ENCODE data around the gene NLRP8. TPM values are rescaled to one million over a fixed set of nuclear protein-coding genes. Genes with fewer than 3 reads are reported as not detected.
A peak's percentile ranks its signal among the peaks of the same experiment; 100 is the strongest.
"Not testable (repeated sequence)": the region's sequence is repeated elsewhere in the genome, so short reads cannot be mapped to it uniquely, and the experiment has no call there.

NLRP8 gene
- total RNA-seq, 4 donors from 2014 or later = not detected

DNA sequence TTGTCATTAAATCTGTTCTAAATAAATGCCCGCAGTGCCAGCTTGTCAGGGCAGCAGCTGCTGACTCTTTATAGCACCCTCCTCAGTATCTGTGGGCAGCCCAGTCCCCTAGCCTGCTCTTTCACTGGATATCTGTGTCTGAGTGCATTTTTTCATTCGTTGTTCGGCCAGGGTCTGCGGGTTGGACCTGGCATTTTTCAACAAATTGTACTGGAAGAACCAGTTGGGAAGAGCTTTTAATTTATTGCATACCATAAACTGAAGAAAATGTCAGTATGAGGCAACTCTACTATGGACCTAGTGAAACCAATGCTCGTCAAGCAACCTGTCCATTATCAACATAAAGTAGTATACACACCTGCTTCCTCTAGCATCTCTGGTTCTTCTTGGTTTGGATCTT lies 24.1 kb upstream of the NLRP8 start:
- Histone ChIP-seq H3K4me1 (no peaks in the 10 kb centered on the region), H3K27me3 (no peaks in the 10 kb centered on the region), H3K4me3 (no peak overlapping the region), H3K36me3 (no peaks in the 10 kb centered on the region), H3K27ac (replicated peaks in 1 of 4) (no peak overlapping the region), H3K9me3 (peaks cover 0 to 16% (median 6%) of the 10 kb centered on the region in 4 donors)
- WGBS = 73% methylated on average over 5 of the region's 5 CpGs
- TF ChIP-seq POLR2AphosphoS5 (IDR thresholded peaks at IDR 0.05) = no peak
- intact Hi-C loops (cut with DNase I) = no loop called here
- peak; percentile 66 for DNase-seq (ENCODE audit: extremely low spot score)

DNA sequence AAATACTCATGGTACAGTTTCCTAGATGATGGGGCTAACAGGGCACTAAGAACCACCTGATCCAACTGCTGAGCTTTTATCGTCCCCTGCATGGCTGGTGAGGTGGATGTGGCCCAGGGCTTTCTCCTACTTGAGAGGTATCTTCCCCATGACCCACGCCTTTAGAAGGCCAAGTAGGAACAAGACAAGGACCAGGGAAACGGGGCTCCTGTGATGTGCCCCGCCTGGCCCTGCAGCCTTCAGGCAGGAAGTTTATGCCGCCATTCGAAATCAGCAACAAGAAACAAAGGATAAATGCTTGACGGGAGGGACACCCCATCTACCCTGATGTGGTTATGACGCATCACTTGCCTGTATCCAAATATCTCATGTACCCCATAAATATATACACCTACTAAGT lies 19.6 kb upstream of the NLRP8 start:
- intact Hi-C loops (cut with DNase I) = no loop called here
- Histone ChIP-seq H3K27me3 (no peaks in the 10 kb centered on the region), H3K36me3 (no peaks in the 10 kb centered on the region), H3K27ac (replicated peaks in 1 of 4) (no peak overlapping the region), H3K4me1 (no peaks in the 10 kb centered on the region), H3K9me3 (peaks cover 0 to 2% (median 0%) of the 10 kb centered on the region in 4 donors), H3K4me3 (no peak overlapping the region)
- 79% methylated on average over 8 of the region's 8 CpGs for WGBS
- TF ChIP-seq EP300 (IDR thresholded peaks at IDR 0.05) = no peak
- no peak for DNase-seq (ENCODE audit: extremely low spot score)

DNA sequence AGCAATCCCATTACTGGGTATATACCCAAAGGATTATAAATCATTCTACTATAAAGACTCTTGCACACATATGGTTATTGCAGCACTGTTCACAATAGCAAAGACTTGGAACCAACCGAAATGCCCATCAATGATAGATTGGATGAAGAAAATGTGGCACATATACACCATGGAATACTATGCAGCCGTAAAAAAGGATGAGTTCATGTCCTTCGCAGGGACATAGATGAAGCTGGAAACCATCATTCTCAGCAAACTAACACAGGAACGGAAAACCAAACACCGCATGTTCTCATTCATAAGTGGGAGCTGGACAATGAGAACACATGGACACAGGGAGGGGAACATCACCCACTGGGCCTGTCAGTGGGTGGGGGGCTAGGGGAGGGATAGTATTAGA lies 18.4 kb upstream of the NLRP8 start:
- H3K4me1 ChIP-seq; H3K4me3 ChIP-seq; intact Hi-C loops (cut with DNase I); H3K27me3 ChIP-seq; H3K27ac ChIP-seq (replicated peaks in 1 of 4); DNase-seq (ENCODE audit: extremely low spot score); H3K9me3 ChIP-seq; H3K36me3 ChIP-seq: not testable (repeated sequence)
- 88% methylated on average over 5 of the region's 5 CpGs for WGBS

DNA sequence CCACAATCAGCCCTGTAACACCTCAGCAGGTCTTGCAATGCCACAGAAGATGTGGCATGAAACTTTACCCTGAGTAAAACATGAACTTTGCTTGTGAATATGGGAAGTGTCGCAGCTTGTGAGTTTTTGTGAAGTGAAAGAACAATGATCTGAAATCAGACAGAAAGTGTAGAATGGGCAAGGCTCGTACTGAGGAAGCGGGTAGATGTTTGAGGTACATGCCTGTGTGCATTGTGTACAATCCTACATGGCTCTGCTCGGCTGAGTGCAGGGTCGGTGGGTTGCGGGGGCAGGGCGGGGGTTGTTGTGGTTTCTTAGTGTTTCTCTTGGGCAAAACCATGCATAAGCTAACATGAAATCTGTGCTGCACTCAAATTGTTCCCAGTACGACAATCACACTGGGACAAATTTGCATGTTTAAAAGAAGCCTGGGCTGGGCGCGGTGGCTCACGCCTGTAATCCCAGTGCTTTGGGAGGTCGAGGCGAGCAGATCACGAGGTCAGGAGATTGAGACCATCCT lies 16.6 kb upstream of the NLRP8 start:
- 81% methylated on average over 14 of the region's 14 CpGs for WGBS
- Histone ChIP-seq H3K9me3 (no peaks in the 10 kb centered on the region), H3K36me3 (no peaks in the 10 kb centered on the region), H3K4me3 (no peak overlapping the region), H3K27ac (replicated peaks in 1 of 4) (no peak overlapping the region), H3K27me3 (no peaks in the 10 kb centered on the region), H3K4me1 (no peaks in the 10 kb centered on the region)
- intact Hi-C loops (cut with DNase I) = no loop called here
- DNase-seq (ENCODE audit: extremely low spot score) = peak; percentile 60
- TF ChIP-seq EP300 (IDR thresholded peaks at IDR 0.05) (no peak), POLR2A (IDR thresholded peaks at IDR 0.05; ENCODE audit: low read depth) (no peak), POLR2AphosphoS5 (IDR thresholded peaks at IDR 0.05) (no peak)
- TF ChIP-seq, protein P1, sequence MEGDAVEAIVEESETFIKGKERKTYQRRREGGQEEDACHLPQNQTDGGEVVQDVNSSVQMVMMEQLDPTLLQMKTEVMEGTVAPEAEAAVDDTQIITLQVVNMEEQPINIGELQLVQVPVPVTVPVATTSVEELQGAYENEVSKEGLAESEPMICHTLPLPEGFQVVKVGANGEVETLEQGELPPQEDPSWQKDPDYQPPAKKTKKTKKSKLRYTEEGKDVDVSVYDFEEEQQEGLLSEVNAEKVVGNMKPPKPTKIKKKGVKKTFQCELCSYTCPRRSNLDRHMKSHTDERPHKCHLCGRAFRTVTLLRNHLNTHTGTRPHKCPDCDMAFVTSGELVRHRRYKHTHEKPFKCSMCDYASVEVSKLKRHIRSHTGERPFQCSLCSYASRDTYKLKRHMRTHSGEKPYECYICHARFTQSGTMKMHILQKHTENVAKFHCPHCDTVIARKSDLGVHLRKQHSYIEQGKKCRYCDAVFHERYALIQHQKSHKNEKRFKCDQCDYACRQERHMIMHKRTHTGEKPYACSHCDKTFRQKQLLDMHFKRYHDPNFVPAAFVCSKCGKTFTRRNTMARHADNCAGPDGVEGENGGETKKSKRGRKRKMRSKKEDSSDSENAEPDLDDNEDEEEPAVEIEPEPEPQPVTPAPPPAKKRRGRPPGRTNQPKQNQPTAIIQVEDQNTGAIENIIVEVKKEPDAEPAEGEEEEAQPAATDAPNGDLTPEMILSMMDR (IDR thresholded peaks at IDR 0.05) = no peak

DNA sequence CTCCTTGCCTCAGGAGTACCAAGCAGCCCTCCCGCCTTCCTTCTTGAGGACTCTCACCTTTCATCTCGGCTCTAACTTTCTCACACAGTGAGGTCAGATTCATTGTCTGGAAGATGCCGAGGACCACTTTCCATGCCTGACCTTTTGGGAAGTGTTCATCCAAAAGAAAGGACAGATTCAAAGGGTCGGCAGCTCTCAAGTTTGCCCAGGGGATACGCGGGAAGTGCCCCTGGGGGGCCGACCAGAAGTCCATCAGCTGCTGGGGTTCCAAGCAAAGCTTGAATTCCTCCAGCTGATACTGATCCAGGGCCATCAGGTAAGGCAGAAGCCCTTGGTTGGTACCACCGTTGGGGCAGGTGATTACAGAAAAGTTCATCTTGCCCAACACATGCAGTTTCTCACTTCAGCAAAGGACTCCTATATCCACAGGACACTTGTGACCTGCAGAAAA lies 15.7 kb upstream of the NLRP8 start, which contains the start of gene NLRP13:
Gene NLRP13, minus strand, starts transcription at position 401 of the 451 bp plus-strand sequence. Its CDS starts 25 bp downstream, at position 376.
- no peaks in the 10 kb centered on the region for H3K4me1 ChIP-seq
- H3K27ac ChIP-seq (replicated peaks in 1 of 4) = no peak within 1 kb of the TSS
- H3K4me3 ChIP-seq = no peak within 1 kb of the TSS
- TF ChIP-seq POLR2A (IDR thresholded peaks at IDR 0.05; ENCODE audit: low read depth) = no peak
- TF ChIP-seq, protein P1 (IDR thresholded peaks at IDR 0.05) = no peak
- TF ChIP-seq POLR2AphosphoS5 (IDR thresholded peaks at IDR 0.05) = no peak
- TF ChIP-seq EP300 (IDR thresholded peaks at IDR 0.05) = no peak
- peak; percentile 57 for DNase-seq (ENCODE audit: extremely low spot score)
- intact Hi-C loops (cut with DNase I) = no loop called here
- H3K36me3 ChIP-seq = no peaks in the 10 kb centered on the region
- H3K9me3 ChIP-seq = no peaks in the 10 kb centered on the region
- 86% methylated on average over 8 of the region's 8 CpGs for WGBS
- H3K27me3 ChIP-seq = no peaks in the 10 kb centered on the region

DNA sequence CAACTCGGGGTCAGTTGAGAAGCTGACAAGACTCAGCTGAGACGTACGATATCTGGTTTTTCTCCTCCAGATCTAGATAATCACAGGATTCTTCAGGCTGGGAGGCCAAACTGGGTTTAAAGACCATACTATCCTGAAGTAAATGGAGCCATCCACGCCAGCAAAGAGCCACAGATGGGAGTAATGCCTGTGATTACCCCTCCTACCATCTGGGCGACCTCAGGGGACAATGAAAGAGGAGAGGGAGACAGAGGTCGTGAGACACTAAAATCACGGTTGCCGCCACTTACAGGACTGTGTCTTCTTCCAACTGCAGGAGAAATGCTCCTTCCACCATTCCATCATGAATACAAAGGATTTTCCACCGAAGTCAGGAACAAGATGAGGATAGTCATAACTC lies 12.4 kb upstream of the NLRP8 start:
- intact Hi-C loops (cut with DNase I) = no loop called here
- no peaks in the 10 kb centered on the region for H3K36me3 ChIP-seq
- no peaks in the 10 kb centered on the region for H3K4me1 ChIP-seq
- peak; percentile 88 for DNase-seq (ENCODE audit: extremely low spot score)
- H3K4me3 ChIP-seq = no peak overlapping the region
- no peak overlapping the region for H3K27ac ChIP-seq (replicated peaks in 1 of 4)
- TF ChIP-seq, protein P1 (IDR thresholded peaks at IDR 0.05) = no peak
- no peak for TF ChIP-seq POLR2A (IDR thresholded peaks at IDR 0.05; ENCODE audit: low read depth)
- TF ChIP-seq POLR2AphosphoS5 (IDR thresholded peaks at IDR 0.05) = no peak
- no peak for TF ChIP-seq EP300 (IDR thresholded peaks at IDR 0.05)
- H3K9me3 ChIP-seq = peaks cover 0 to 4% (median 0%) of the 10 kb centered on the region in 4 donors
- 76% methylated on average over 9 of the region's 9 CpGs for WGBS
- no peaks in the 10 kb centered on the region for H3K27me3 ChIP-seq

All from esophagus muscularis mucosa (tissue), 4 donors.